ENCODE data around the gene OR10R2.
"Not testable (repeated sequence)": the region's sequence is repeated elsewhere in the genome, so short reads cannot be mapped to it uniquely, and the experiment has no call there.

The OR10R2 gene, protein sequence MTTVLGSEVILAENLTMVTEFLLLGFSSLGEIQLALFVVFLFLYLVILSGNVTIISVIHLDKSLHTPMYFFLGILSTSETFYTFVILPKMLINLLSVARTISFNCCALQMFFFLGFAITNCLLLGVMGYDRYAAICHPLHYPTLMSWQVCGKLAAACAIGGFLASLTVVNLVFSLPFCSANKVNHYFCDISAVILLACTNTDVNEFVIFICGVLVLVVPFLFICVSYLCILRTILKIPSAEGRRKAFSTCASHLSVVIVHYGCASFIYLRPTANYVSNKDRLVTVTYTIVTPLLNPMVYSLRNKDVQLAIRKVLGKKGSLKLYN

DNA sequence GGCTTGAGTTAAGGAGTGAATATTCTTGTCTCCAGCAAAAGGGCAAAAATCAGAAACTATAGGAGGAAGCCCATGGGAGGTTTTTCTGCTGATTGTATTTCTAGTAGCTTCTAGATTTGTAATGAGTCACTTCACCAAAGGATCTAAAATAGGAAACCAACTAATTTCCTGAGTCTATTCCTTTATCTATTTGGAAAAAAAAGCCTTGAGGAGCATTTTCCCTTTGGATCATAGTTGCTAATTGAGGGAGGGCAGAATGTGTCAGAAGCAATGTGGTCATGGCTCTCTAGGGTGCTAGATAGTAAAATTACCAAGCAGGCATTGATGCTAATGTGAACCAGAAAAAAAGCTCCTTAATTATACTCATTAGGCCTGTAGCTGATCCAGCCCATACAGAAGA lies at the start of gene OR10R2:
OR10R2 (plus strand) TSS at position 301 of the 400 bp plus-strand sequence. CDS start 106 bp downstream, outside the sequence.
- H3K4me3 ChIP-seq (ENCODE audit: low read length) = no peak within 1 kb of the TSS
- DNase-seq (ENCODE audit: low read depth) = no peak
- TF ChIP-seq, protein P1, sequence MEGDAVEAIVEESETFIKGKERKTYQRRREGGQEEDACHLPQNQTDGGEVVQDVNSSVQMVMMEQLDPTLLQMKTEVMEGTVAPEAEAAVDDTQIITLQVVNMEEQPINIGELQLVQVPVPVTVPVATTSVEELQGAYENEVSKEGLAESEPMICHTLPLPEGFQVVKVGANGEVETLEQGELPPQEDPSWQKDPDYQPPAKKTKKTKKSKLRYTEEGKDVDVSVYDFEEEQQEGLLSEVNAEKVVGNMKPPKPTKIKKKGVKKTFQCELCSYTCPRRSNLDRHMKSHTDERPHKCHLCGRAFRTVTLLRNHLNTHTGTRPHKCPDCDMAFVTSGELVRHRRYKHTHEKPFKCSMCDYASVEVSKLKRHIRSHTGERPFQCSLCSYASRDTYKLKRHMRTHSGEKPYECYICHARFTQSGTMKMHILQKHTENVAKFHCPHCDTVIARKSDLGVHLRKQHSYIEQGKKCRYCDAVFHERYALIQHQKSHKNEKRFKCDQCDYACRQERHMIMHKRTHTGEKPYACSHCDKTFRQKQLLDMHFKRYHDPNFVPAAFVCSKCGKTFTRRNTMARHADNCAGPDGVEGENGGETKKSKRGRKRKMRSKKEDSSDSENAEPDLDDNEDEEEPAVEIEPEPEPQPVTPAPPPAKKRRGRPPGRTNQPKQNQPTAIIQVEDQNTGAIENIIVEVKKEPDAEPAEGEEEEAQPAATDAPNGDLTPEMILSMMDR (IDR thresholded peaks at IDR 0.05; ENCODE audit: insufficient read depth, low read depth, low read length, missing control alignments) = no peak

DNA sequence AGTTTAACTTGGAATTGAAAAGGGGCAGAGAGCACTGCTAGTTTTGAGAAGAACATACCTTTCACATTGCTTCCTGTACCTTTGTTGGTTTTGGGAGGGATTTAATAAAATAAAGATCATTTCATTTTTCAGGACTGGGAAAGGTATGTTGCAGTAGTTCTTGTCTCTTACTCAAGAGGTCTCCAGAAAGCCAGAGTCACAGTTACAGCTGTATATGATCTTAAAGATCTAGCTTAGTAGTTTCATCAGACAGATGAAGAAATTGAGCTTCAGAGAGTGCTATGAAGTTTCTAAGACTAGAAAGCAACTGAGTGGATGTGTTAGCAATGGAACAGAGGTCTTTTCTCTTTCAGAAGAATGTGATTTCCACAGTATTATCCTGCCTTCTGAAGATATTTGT lies 47.0 kb upstream of the OR10R2 start:
- DNase-seq (ENCODE audit: low read depth) = no peak
- no peak overlapping the region for H3K4me3 ChIP-seq (ENCODE audit: low read length)
- TF ChIP-seq, protein P1 (IDR thresholded peaks at IDR 0.05; ENCODE audit: insufficient read depth, low read depth, low read length, missing control alignments) = no peak

DNA sequence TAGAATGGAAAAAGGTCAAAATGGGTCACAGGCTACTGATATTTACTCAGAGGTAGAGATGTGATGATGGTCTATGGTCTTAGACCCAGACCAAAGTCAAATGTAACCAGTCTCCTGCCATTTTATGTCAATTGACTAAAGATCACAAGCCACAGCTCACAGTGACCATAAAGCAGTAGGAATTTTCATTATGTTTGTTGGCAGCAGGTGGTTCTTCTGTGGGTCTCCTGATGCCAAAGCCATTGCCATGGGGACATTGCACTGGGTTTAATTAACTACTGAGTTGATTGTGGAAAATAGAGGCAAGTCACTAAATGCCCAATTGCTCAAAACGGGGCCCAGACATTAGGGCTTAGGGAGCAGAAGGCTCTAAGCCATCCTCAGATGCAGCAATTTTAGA lies 45.9 kb upstream of the OR10R2 start, which contains the start of gene OR10K2:
OR10K2 (minus strand) TSS at position 101 of the 400 bp plus-strand sequence. CDS start 5,371 bp downstream, outside the sequence.
- DNase-seq (ENCODE audit: low read depth) = no peak
- H3K4me3 ChIP-seq (ENCODE audit: low read length) = no peak within 1 kb of the TSS
- TF ChIP-seq, protein P1 (IDR thresholded peaks at IDR 0.05; ENCODE audit: insufficient read depth, low read depth, low read length, missing control alignments) = no peak

DNA sequence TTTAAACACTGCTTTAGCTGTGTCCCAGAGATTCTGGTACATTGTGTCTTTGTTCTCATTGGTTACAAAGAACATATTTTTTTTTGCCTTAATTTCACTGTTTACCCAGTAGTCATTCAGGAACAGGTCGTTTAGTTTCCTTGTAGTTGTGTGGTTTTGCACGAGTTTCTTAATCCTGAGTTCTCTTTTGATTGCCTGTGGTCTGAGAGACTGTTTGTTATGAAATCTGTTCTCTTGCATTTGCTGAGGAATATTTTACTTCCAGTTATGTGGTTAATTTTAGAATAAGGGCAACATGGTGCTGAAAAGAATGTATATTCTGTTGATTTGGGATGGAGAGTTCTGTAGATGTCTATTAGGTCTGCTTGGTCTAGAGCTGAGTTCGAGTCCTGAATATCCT lies 41.9 kb upstream of the OR10R2 start:
- DNase-seq (ENCODE audit: low read depth); H3K4me3 ChIP-seq (ENCODE audit: low read length): not testable (repeated sequence)

DNA sequence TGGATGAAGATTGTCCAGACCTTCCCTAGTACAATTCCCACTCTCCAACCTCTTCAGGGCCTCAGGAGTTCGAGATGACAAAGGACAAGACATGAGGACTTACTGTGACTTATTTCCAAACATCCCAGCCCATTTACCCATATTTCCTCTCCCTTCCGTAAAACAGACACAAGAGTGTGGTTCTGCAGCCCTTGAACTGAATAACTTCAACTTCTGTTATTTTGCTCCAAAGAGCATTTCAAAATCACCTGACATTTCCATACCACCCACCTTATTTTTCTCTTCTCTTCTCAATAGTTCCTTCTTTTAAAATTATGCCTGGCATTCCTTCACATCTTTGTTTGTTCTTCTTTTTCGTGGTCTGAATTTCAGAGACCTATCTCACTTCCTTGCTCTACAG lies 37.3 kb upstream of the OR10R2 start:
- DNase-seq (ENCODE audit: low read depth) = no peak
- H3K4me3 ChIP-seq (ENCODE audit: low read length) = no peak overlapping the region
- TF ChIP-seq, protein P1 (IDR thresholded peaks at IDR 0.05; ENCODE audit: insufficient read depth, low read depth, low read length, missing control alignments) = no peak

DNA sequence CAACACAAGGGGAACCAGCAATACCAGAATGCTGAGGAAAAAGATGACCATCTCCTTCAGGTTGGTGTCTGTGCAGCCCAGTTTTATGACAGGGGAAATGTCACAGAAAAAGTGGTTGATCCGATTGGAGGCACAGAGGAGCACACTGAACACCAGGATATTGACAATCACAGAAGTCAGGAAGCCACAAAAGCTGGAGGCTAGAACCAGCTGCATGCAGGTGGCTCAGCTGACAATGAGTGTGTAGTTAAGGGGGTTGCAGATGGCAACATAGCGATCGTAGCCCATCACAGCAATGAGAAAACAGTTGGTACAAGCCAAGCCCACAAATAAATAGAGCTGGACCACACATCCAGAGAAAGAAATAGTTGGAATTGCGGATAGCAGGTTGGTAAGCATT lies 26.6 kb upstream of the OR10R2 start:
- no peak overlapping the region for H3K4me3 ChIP-seq (ENCODE audit: low read length)

DNA sequence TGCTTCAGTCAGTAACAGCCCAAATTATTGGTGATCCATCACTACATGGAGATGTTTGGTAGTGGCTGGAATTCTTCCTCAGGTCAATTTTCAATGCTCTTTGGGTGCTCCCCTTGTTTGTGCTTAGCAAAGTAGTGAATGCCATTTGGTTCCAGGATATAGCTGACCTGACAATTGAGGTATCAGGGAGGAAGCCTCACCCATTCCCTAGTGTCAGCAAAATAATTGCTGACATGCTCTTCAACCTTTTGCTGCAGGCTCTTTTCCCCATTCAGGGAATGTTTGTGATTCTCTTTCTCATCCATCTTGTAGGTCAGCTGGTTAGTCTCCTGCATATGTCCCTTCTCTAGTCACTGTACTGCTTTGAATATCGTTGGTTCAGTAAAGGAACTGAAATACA lies 17.5 kb upstream of the OR10R2 start:
- no peak for DNase-seq (ENCODE audit: low read depth)
- no peak overlapping the region for H3K4me3 ChIP-seq (ENCODE audit: low read length)
- TF ChIP-seq, protein P1 (IDR thresholded peaks at IDR 0.05; ENCODE audit: insufficient read depth, low read depth, low read length, missing control alignments) = no peak

More for the DNA sequence above, 26.6 kb upstream of the OR10R2 start:
- DNase-seq (ENCODE audit: low read depth) = no peak
- TF ChIP-seq, protein P1 (IDR thresholded peaks at IDR 0.05; ENCODE audit: insufficient read depth, low read depth, low read length, missing control alignments) = no peak

All from epithelial cell of esophagus (primary cell).